Liver (tissue), 9 donors: ENCODE data around the gene PTPRD. TPM values are rescaled to one million over a fixed set of nuclear protein-coding genes. Genes with fewer than 3 reads are reported as not detected.

ENCODE experiments used
- DNase-seq: peaks from one replicate; pipeline ENCODE4 v3.0.0-alpha.2; 2017; ENCODE audit warnings: low spot score
- H3K27ac ChIP-seq, 2 donors: one replicate each; pipeline ENCODE4 v1.7.0; 2013; ENCODE audit warnings: inconsistent platforms in 2 of 2, low read length in 2 of 2, control low read depth in 1 of 2, low read depth in 1 of 2, mild to moderate bottlenecking in 1 of 2
- H3K27me3 ChIP-seq, 4 donors: one replicate each; pipeline versions ENCODE4 v1.6.1 to v1.7.0; 2013; ENCODE audit warnings: low read length in 3 of 4, inconsistent platforms in 1 of 4, mild to moderate bottlenecking in 1 of 4, moderate library complexity in 1 of 4; ENCODE audit not compliant: control insufficient read depth in 4 of 4, insufficient read depth in 4 of 4
- H3K36me3 ChIP-seq, 4 donors: one replicate each; pipeline versions ENCODE4 v1.6.1 to v1.7.0; 2013; ENCODE audit warnings: low read length in 3 of 4, mild to moderate bottlenecking in 3 of 4, low read depth in 1 of 4, moderate library complexity in 1 of 4; ENCODE audit not compliant: control insufficient read depth in 4 of 4, insufficient read depth in 3 of 4
- H3K4me1 ChIP-seq, 4 donors: one replicate each; pipeline versions ENCODE4 v1.6.1 to v1.7.0; 2013; ENCODE audit warnings: low read length in 3 of 4, mild to moderate bottlenecking in 3 of 4, moderate library complexity in 1 of 4; ENCODE audit not compliant: control insufficient read depth in 4 of 4, insufficient read depth in 4 of 4
- H3K4me3 ChIP-seq, 3 donors: one replicate each; pipeline versions ENCODE4 v1.6.1 to v1.7.0; 2013; ENCODE audit warnings: low read length in 3 of 3, control low read depth in 1 of 3, low read depth in 1 of 3, mild to moderate bottlenecking in 1 of 3
- H3K9ac ChIP-seq, 2 donors: one replicate each; pipeline ENCODE4 v1.7.0; 2013; ENCODE audit warnings: low read length in 2 of 2, mild to moderate bottlenecking in 2 of 2, moderate library complexity in 2 of 2, control low read depth in 1 of 2, low read depth in 1 of 2
- H3K9me3 ChIP-seq, 4 donors: one replicate each; pipeline versions ENCODE4 v1.6.1 to v1.7.0; 2013; ENCODE audit warnings: low read length in 3 of 4; ENCODE audit not compliant: control insufficient read depth in 4 of 4
- EGR1 ChIP-seq, 2 donors: IDR thresholded peaks; 2 replicates each; pipeline ENCODE4 v1.6.1; 2016 to 2018; ENCODE audit warnings: antibody characterized with exemption in 2 of 2, low read depth in 2 of 2
- FOXA1 ChIP-seq: IDR thresholded peaks from 2 replicates; pipeline ENCODE4 v1.6.1; 2016; ENCODE audit warnings: antibody characterized with exemption
- FOXA2 ChIP-seq: IDR thresholded peaks from 2 replicates; pipeline ENCODE4 v1.6.1; 2016; ENCODE audit warnings: antibody characterized with exemption
- GABPA ChIP-seq, 2 donors: IDR thresholded peaks in 1 of 2; conservative IDR thresholded peaks in 1 of 2; 2 replicates each; pipeline ENCODE4 v1.6.1; 2016; ENCODE audit warnings: antibody characterized with exemption in 2 of 2, mild to moderate bottlenecking in 1 of 2, moderate library complexity in 1 of 2
- HNF4A ChIP-seq, 2 donors: conservative IDR thresholded peaks; 2 replicates each; pipeline ENCODE4 v1.6.1; 2016; ENCODE audit warnings: antibody characterized with exemption in 2 of 2, mild to moderate bottlenecking in 2 of 2
- HNF4G ChIP-seq: IDR thresholded peaks from 2 replicates; pipeline ENCODE4 v1.6.1; 2016; ENCODE audit warnings: antibody characterized with exemption
- JUND ChIP-seq, 2 donors: IDR thresholded peaks; 2 replicates each; pipeline ENCODE4 v1.6.1; 2016; ENCODE audit warnings: antibody characterized with exemption in 2 of 2
- NR2F2 ChIP-seq: IDR thresholded peaks from 2 replicates; pipeline ENCODE4 v1.6.1; 2016; ENCODE audit warnings: antibody characterized with exemption
- RAD21 ChIP-seq, 2 donors: IDR thresholded peaks; 2 replicates each; pipeline ENCODE4 v1.6.1; 2016; ENCODE audit warnings: antibody characterized with exemption in 2 of 2, mild to moderate bottlenecking in 2 of 2
- REST ChIP-seq: IDR thresholded peaks from 2 replicates; pipeline ENCODE4 v1.6.1; 2016; ENCODE audit warnings: antibody characterized with exemption, mild to moderate bottlenecking
- RXRA ChIP-seq, 2 donors: IDR thresholded peaks; 2 replicates each; pipeline ENCODE4 v1.6.1; 2017 to 2018; ENCODE audit warnings: antibody characterized with exemption in 2 of 2, mild to moderate bottlenecking in 1 of 2
- SP1 ChIP-seq: IDR thresholded peaks from 2 replicates; pipeline ENCODE4 v1.6.1; 2018; ENCODE audit warnings: antibody characterized with exemption, mild to moderate bottlenecking
- TAF1 ChIP-seq: conservative IDR thresholded peaks from 2 replicates; pipeline ENCODE4 v1.6.1; 2016; ENCODE audit warnings: antibody characterized with exemption, mild to moderate bottlenecking
- YY1 ChIP-seq: IDR thresholded peaks from 2 replicates; pipeline ENCODE4 v1.6.1; 2016; ENCODE audit warnings: antibody characterized with exemption, mild to moderate bottlenecking
- polyA plus RNA-seq, 2 donors: library from polyadenylated mRNA; stranded (reverse) in 1 of 2; unstranded in 1 of 2; fragments of 200-250 nt in 1 of 2; fragments of >200 nt in 1 of 2; fragmentation: Nextera tagmentation in 1 of 2; extraction: Ambion mirVana in 1 of 2; gene quantifications; one replicate each; pipeline versions ENCODE4 v1.2.1 to v1.2.3, GENCODE V29; 2013 to 2015
- total RNA-seq, 2 donors: library from RNA; depleted of rRNA; stranded (reverse); fragments of >200 nt; gene quantifications; one replicate each; pipeline ENCODE4 v1.2.3, GENCODE V29; 2014
- TF ChIP-seq, protein P1 (sequence below): IDR thresholded peaks from 2 replicates; pipeline ENCODE4 v1.6.1; 2016; ENCODE audit warnings: antibody characterized with exemption
- TF ChIP-seq, protein P2 (sequence below): fragments of 150-350 bp; IDR thresholded peaks from 2 replicates; pipeline ENCODE4 v1.5.1; 2017; ENCODE audit warnings: improper control_type of control experiment, low read depth, low read length; ENCODE audit not compliant: missing input control
- TF ChIP-seq, protein P3 (sequence below): IDR thresholded peaks from 2 replicates; pipeline ENCODE4 v1.6.1; 2016; ENCODE audit warnings: antibody characterized with exemption
- TF ChIP-seq, protein P4 (sequence below): IDR thresholded peaks from 2 replicates; pipeline ENCODE4 v1.6.1; 2016; ENCODE audit warnings: antibody characterized with exemption
- donor health status: healthy.
- donor health status: healthy.
- donor health status: healthy.
- donor health status: healthy.
- donor health status: healthy.

Gene PTPRD
- total and polyA plus RNA-seq, 4 donors = 0.78 to 34.2 (median 4.7) TPM

DNA sequence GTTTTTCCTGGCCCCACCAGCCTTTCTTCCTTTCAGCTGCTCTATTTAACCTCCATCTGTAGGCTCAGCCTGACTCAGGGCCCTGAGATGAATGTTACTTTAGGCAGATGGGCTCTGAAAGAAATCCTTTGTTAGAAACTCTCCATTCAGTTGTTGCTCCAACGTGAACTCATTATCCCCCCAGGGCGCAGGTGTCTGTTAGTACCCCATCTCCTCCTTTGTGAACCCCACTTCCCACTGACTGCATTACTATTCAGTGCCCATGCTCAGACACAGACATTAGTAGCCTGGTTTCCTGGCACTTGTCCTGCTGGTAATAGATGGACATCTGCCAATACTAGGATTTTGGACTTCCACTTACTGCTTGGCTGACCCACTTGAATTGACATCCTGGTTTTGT is 1271.6 kb downstream of the PTPRD start (continued):
- TF ChIP-seq, protein P1, sequence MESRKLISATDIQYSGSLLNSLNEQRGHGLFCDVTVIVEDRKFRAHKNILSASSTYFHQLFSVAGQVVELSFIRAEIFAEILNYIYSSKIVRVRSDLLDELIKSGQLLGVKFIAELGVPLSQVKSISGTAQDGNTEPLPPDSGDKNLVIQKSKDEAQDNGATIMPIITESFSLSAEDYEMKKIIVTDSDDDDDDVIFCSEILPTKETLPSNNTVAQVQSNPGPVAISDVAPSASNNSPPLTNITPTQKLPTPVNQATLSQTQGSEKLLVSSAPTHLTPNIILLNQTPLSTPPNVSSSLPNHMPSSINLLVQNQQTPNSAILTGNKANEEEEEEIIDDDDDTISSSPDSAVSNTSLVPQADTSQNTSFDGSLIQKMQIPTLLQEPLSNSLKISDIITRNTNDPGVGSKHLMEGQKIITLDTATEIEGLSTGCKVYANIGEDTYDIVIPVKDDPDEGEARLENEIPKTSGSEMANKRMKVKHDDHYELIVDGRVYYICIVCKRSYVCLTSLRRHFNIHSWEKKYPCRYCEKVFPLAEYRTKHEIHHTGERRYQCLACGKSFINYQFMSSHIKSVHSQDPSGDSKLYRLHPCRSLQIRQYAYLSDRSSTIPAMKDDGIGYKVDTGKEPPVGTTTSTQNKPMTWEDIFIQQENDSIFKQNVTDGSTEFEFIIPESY = no peak

- TF ChIP-seq GABPA (IDR thresholded peaks at IDR 0.05 in 1 of 2, conservative IDR thresholded peaks at IDR 0.05 in 1 of 2) (no peak), JUND (IDR thresholded peaks at IDR 0.05) (no peak), SP1 (no peak), EGR1 (IDR thresholded peaks at IDR 0.05; ENCODE audit: low read depth in 2 of 2) (no peak), REST (no peak)
- no peaks in the 10 kb centered on the region for H3K4me1 ChIP-seq
- H3K36me3 ChIP-seq = no peaks in the 10 kb centered on the region
- no peaks in the 10 kb centered on the region for H3K9me3 ChIP-seq
- DNase-seq = no peak
- no peak overlapping the region for H3K27ac ChIP-seq
- H3K4me3 ChIP-seq = no peak overlapping the region
- H3K27me3 ChIP-seq = no peaks in the 10 kb centered on the region
- H3K9ac ChIP-seq = no peak overlapping the region
Observed at GRCh38 chr9:9337129-9337528, 1275.7 kb downstream of the PTPRD start.

DNA sequence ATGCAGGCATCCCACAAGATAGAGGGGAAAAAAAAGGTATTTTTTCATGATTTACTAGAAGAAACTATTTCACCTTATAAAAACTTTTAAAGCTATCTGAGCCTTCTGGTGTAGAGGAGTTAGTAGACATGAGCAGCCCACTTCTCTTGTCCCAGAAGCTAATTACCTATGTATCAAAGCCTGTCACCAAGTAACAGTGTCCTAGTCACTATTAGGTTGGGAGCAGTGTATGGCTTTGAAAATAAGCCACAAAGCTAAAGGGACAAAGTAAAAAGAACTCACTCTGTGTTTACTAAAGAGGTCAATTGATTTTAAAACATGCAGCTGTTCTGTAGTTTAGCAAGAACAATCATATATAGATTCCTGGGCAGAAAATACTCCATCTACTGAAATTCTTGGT is 1286.1 kb downstream of the PTPRD start:
- H3K27me3 ChIP-seq = no peaks in the 10 kb centered on the region
- H3K36me3 ChIP-seq = no peaks in the 10 kb centered on the region
- no peaks in the 10 kb centered on the region for H3K9me3 ChIP-seq
- no peak overlapping the region for H3K27ac ChIP-seq
- no peak for DNase-seq
- H3K9ac ChIP-seq = no peak overlapping the region
- no peak overlapping the region for H3K4me3 ChIP-seq
- TF ChIP-seq TAF1 = no peak
- no peak for TF ChIP-seq YY1
- TF ChIP-seq FOXA2 = no peak
- TF ChIP-seq SP1 = no peak
- no peak for TF ChIP-seq JUND (IDR thresholded peaks at IDR 0.05)
- TF ChIP-seq, protein P2, sequence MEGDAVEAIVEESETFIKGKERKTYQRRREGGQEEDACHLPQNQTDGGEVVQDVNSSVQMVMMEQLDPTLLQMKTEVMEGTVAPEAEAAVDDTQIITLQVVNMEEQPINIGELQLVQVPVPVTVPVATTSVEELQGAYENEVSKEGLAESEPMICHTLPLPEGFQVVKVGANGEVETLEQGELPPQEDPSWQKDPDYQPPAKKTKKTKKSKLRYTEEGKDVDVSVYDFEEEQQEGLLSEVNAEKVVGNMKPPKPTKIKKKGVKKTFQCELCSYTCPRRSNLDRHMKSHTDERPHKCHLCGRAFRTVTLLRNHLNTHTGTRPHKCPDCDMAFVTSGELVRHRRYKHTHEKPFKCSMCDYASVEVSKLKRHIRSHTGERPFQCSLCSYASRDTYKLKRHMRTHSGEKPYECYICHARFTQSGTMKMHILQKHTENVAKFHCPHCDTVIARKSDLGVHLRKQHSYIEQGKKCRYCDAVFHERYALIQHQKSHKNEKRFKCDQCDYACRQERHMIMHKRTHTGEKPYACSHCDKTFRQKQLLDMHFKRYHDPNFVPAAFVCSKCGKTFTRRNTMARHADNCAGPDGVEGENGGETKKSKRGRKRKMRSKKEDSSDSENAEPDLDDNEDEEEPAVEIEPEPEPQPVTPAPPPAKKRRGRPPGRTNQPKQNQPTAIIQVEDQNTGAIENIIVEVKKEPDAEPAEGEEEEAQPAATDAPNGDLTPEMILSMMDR = no peak
- TF ChIP-seq GABPA (IDR thresholded peaks at IDR 0.05 in 1 of 2, conservative IDR thresholded peaks at IDR 0.05 in 1 of 2) = no peak
- no peak for TF ChIP-seq HNF4A (conservative IDR thresholded peaks at IDR 0.05)
- no peak for TF ChIP-seq REST
- TF ChIP-seq, protein P3, sequence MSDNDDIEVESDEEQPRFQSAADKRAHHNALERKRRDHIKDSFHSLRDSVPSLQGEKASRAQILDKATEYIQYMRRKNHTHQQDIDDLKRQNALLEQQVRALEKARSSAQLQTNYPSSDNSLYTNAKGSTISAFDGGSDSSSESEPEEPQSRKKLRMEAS = no peak
- TF ChIP-seq NR2F2 = no peak
- TF ChIP-seq, protein P1 = no peak
- no peak for TF ChIP-seq RXRA (IDR thresholded peaks at IDR 0.05)
- TF ChIP-seq RAD21 (IDR thresholded peaks at IDR 0.05) = no peak
- TF ChIP-seq, protein P4, sequence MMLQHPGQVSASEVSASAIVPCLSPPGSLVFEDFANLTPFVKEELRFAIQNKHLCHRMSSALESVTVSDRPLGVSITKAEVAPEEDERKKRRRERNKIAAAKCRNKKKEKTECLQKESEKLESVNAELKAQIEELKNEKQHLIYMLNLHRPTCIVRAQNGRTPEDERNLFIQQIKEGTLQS = no peak
- no peak for TF ChIP-seq HNF4G
- TF ChIP-seq EGR1 (IDR thresholded peaks at IDR 0.05; ENCODE audit: low read depth in 2 of 2) = no peak
- no peak for TF ChIP-seq FOXA1
- H3K4me1 ChIP-seq = no peaks in the 10 kb centered on the region
